Central memory CD4-positive, alpha-beta T cell (primary cell): ENCODE data around the gene IRF8.
"Not testable (repeated sequence)": the region's sequence is repeated elsewhere in the genome, so short reads cannot be mapped to it uniquely, and the experiment has no call there.

Source experiments
- DNase-seq: peaks from one replicate; pipeline ENCODE4 v3.0.0; 2022

The IRF8 gene

GRCh38 chr16:85868495-85868894 is 30.5 kb upstream of the IRF8 start:
- no peak for DNase-seq

- DNase-seq: no peak
These were observed 29.8 kb upstream of the IRF8 start for GRCh38 chr16:85869206-85869605.

GRCh38 chr16:85869785-85870558 is 29.0 kb upstream of the IRF8 start:
- no peak for DNase-seq

DNA sequence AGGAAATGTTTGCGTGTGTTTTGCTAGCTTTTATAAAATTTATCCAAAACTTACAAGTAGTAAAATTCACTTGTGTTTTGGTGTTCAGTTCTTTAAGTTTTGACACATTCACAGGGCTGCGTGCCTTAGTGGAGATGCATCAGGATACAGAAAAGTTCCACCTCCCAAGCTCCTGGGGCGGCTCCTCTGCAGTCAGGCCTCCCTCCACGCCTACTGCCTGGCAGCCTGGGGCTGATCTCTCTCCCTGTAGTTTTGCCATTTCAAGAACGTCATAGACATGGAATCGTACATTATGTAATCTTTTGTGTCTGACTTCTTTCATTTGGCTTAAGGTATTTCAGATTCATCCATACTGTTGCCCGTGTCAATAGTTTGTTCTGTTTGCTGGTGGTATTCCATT is 27.2 kb upstream of the IRF8 start:
- no peak for DNase-seq

DNA sequence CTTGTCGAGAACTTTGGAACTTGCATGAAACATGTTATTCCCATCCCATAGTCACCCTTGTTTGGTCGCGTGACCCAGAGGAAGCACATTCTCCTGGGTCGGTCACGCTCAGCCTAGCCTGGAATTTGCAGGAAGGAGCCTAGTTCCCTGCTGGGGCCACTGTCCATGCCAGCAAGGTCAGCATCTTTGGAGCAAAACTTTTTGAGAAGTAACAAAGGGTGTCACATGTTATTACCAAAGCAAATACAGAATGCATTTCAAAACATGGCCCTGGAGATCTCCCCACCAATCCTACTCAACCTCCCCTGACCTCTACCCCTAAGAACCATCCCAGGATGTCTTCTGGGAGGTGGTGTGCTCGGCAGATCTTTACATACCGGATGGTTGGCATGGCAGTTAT is 26.2 kb upstream of the IRF8 start:
- DNase-seq: no peak

DNA sequence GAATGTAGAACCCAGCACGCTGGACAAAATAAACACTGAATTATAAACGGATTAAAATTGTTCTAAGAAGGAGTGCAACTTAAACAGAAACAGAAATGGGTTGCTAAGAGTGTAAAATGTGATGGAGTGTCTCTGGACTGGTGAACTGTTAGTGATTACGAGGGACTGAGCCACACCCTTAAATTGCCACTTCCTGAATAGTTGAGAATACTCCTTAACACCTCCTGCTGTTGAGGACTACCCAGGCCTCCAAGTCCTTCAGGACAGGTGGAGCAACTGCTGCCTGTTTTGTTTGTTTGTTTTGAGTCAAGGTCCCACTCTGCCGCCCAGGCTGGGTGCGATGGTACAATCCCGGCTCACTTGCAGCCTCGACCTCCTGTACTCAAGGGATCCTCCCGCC is 25.8 kb upstream of the IRF8 start:
- no peak for DNase-seq

GRCh38 chr16:85874031-85874430 is 24.9 kb upstream of the IRF8 start:
- DNase-seq: not testable (repeated sequence)

- no peak for DNase-seq
These were observed 20.6 kb upstream of the IRF8 start for GRCh38 chr16:85878407-85878806.

- no peak for DNase-seq
These were observed 20.1 kb upstream of the IRF8 start for GRCh38 chr16:85878875-85879274.

DNA sequence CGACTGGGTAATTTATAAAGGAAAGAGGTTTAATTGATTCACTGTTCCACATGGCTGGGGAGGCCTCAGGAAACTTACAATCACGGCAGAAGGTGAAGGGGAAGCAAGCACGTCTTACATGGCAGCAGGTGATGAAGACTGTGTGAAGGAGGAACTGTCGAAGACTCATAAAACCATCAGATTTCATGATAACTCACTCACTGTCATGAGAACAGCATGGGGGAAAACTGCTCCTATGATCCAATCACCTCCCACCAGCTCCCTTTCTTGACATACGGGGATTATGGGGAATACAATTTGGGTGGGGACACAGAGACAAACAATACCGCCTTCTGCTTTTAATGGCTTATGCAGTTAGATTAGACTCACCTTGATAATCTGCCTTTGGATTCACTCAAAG is 19.4 kb upstream of the IRF8 start:
- no peak for DNase-seq

- no peak for DNase-seq
These were observed 18.8 kb upstream of the IRF8 start for GRCh38 chr16:85879975-85880831.

DNA sequence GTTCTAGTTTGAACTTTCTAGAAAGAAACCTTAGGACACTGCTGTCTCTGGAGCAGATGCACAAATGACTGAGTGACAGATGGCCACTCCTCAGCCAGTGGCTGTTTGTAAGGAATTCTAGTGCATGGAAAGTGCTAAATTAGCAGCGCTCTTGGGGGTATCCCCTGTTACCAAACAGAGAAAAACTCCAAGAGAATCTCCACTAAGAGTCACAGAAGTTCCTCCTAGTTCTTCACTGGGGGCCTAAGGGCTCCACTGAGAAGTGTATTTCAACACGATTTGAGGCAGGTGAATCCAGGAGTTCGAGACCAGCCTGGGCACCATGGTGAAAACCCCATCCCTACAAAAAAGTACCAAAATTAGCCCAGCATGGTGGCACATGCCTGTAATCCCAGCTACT is 18.1 kb upstream of the IRF8 start:
- no peak for DNase-seq

- no peak for DNase-seq
These were observed 17.5 kb upstream of the IRF8 start for GRCh38 chr16:85881436-85881835.

DNA sequence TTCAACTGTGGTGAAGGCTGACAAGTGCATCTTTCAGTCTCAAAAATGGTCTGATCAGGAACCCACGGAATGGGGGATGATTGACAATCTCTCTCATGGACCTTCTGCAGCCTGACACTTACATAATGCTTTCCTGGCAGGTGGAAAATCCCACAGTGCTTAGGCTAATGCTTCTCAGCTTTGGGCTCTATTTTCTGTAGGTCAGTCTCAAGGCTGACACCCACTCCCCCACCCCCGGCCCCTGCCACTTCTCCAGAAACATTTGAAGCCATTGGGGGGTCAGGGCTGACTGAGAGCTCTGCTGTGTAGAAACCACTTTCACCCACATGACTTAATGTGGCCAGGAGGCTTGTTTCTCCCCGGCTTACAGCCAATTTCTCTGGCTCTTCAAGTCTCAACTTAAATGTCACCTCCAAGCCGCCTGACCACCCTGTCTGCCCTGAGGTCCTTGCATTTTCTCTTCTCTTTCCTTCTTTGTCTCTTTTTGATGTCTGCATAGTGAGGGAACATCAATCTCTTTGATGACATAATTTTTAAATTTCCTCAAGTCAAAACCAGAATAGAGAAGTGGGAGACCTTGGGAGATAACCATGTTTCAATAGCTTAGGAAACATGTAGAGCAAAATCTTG is 16.7 kb upstream of the IRF8 start:
- DNase-seq: no peak

DNA sequence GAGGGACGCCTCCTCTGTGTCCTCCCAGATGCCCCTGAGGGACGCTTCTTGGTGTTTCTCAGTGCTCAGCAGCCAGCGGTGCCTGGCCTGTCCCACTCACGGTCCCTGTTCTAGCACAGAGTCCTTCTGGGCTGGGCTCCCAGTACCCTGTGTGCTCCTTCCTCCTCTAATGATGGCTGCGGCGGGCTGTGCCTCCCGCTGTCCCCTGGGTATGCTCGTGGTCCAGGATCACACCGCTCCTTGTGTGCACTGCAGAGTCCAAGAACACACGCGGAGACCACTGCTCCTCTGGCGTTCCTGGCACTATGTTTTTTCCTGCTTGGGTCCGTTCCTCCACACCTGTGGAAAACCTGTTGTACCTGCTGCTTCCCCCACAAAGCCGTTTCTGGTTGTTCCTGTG is 15.1 kb upstream of the IRF8 start:
- no peak for DNase-seq

DNA sequence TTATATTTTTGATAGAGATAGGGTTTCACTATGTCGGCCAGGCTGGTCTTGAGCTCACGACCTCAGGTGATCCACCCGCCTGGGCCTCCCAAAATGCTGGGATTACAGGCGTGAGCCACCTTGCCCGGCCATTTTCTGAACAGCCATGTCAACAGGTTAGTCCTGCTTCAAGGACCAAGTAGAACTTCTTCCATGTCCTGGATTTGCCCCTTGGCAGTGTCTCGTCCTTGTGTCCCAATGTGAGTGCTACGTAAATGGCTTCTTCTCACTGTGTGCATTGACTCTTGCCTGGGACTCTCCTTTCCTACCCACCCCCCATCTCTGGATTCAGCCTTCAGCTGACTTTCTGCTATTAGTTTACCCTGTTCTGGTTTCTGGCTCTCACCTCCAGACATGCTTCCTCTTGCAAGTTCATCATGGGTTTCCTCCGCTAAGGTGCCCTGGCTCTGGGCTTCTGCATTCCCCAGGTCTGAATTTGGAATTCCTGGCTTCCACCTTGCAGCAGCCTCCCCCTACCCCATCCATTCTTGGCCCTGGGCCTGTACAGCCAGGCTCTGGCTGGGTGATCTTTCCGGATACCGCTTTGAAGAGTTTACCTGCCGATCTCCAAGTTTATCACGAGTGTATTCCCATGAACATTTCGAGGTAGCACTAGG is 14.0 kb upstream of the IRF8 start:
- no peak for DNase-seq

DNA sequence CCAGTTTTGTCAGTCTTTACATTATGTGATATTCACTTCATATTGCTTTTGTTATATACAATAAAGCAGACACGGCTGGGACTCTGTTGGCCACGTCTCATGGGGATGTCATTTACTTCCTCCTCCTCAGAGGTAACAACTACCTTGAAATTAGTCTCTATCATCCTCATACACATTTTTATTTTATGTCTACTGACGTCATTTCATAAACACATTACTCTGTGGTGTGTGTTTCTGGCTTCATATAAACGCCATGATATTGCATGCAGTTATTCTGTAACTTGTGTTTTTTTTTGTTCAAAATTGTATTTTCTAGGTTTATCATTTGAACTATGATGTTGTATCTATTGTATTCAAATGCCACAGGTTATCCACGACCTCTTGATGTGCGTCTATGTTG is 13.4 kb upstream of the IRF8 start:
- DNase-seq: no peak

DNA sequence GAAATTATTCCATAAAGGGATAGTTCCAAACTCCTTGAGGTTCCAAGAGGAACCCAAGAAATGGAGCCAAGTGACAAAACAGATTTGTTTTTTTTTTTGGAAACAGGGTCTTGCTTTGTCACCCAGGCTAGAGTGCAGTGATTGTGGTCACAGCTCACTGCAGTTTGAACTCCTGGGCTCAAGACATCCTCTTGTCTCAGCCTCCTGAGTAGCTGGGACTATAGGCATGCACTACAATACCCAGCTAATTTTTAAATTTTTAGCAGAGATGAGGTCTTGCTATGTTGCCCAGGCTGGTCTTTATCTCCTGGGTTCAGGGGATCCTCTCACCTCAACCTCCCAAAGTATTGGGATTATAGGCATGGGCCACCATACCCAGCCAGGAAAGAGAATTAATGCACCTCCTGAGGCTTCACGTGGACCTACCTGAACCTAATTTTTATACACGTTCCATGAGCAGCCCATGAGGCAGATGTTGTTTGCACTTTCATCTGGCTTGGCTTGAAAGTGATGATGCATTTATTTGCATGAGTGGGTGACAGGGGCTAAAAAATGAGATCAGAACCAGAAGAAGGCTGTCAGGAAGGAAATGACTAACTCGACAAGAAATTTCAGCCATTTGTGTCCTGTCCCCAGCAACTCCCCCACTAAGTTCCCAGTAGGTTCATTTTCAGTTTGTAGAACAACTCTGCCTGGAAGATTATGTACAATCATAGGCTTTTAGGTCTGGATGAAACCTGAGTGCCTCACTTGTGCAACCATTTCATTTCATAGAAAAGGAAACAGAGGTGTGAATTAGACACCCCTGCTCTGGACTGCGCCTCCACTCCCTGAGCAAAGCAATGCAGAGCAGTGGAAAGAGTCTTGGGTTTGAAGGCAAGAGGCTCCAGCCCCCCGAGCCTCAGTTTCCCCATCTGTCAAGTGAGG is 10.3 kb upstream of the IRF8 start:
- no peak for DNase-seq

- no peak for DNase-seq
These were observed 7.8 kb upstream of the IRF8 start for GRCh38 chr16:85891033-85891775.

GRCh38 chr16:85891776-85892166 is 7.2 kb upstream of the IRF8 start:
- no peak for DNase-seq

GRCh38 chr16:85892760-85893159 is 6.2 kb upstream of the IRF8 start:
- no peak for DNase-seq
